ENCODE data around the gene SGCD.

Gene SGCD

DNA sequence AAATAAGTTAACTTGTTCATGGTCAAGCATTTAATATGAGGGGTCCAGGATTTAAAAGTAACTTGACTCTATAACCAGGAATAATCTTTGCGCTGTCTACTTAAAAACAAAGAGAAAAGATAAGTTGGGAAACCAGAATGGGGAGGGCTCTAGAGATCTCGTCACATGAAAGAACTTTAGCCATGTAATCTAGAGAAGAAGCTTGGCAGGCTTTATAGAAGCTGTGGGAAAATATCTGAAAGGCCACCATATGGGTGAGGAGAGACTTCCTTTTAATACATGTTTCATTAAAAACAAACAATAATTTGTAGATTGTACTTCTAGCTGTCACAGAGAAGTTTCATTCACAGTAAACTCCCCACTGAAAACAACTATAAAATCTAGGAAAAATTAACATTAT is 476.4 kb downstream of the SGCD start:
- no peak for ATAC-seq
- TF ChIP-seq PPARA (CRISPR knock-in tag; IDR thresholded peaks at IDR 0.05; ENCODE audit: borderline replicate concordance) (no peak), ZFP3 (CRISPR knock-in tag; IDR thresholded peaks at IDR 0.05) (no peak), RARB (CRISPR knock-in tag; IDR thresholded peaks at IDR 0.05) (no peak), ZNF70 (CRISPR knock-in tag; IDR thresholded peaks at IDR 0.05) (no peak), POU6F1 (CRISPR knock-in tag; IDR thresholded peaks at IDR 0.05; ENCODE audit: borderline replicate concordance, low read depth) (no peak), ARNTL (CRISPR knock-in tag; IDR thresholded peaks at IDR 0.05; ENCODE audit: borderline replicate concordance, low read depth) (no peak), ZNF8 (CRISPR knock-in tag; IDR thresholded peaks at IDR 0.05) (no peak), CREB5 (CRISPR knock-in tag; IDR thresholded peaks at IDR 0.05; ENCODE audit: low read depth) (no peak), BACH2 (CRISPR knock-in tag; IDR thresholded peaks at IDR 0.05; ENCODE audit: borderline replicate concordance) (no peak), OSR1 (CRISPR knock-in tag; IDR thresholded peaks at IDR 0.05) (no peak)
- TF ChIP-seq, protein P1, sequence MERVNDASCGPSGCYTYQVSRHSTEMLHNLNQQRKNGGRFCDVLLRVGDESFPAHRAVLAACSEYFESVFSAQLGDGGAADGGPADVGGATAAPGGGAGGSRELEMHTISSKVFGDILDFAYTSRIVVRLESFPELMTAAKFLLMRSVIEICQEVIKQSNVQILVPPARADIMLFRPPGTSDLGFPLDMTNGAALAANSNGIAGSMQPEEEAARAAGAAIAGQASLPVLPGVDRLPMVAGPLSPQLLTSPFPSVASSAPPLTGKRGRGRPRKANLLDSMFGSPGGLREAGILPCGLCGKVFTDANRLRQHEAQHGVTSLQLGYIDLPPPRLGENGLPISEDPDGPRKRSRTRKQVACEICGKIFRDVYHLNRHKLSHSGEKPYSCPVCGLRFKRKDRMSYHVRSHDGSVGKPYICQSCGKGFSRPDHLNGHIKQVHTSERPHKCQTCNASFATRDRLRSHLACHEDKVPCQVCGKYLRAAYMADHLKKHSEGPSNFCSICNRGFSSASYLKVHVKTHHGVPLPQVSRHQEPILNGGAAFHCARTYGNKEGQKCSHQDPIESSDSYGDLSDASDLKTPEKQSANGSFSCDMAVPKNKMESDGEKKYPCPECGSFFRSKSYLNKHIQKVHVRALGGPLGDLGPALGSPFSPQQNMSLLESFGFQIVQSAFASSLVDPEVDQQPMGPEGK (CRISPR knock-in tag; IDR thresholded peaks at IDR 0.05; ENCODE audit: borderline replicate concordance), result no peak
- TF ChIP-seq, protein P2, sequence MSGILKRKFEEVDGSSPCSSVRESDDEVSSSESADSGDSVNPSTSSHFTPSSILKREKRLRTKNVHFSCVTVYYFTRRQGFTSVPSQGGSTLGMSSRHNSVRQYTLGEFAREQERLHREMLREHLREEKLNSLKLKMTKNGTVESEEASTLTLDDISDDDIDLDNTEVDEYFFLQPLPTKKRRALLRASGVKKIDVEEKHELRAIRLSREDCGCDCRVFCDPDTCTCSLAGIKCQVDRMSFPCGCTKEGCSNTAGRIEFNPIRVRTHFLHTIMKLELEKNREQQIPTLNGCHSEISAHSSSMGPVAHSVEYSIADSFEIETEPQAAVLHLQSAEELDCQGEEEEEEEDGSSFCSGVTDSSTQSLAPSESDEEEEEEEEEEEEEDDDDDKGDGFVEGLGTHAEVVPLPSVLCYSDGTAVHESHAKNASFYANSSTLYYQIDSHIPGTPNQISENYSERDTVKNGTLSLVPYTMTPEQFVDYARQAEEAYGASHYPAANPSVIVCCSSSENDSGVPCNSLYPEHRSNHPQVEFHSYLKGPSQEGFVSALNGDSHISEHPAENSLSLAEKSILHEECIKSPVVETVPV (CRISPR knock-in tag; IDR thresholded peaks at IDR 0.05), result no peak

DNA sequence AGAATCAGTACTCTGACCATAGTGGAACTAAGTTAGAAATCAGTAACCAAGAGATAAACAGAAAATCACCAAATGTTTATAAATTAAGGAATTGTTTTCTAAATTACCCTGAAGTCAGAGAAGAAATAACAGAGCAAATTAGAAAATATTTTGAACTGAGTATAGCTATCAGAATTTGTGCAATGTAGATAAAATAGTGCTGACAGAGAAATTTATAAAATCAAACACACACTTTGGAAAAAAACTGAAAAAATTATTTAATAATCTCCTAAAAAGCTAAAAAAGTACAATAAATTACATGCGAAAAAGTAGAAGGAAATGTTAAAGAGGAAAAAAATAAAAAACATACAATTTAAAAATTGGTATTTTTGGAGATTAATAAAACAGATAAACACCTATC is 486.0 kb downstream of the SGCD start:
- TF ChIP-seq ZNF70 (CRISPR knock-in tag; IDR thresholded peaks at IDR 0.05) (no peak), PPARA (CRISPR knock-in tag; IDR thresholded peaks at IDR 0.05; ENCODE audit: borderline replicate concordance) (no peak), TOX (CRISPR knock-in tag; IDR thresholded peaks at IDR 0.05; ENCODE audit: borderline replicate concordance) (no peak)
- TF ChIP-seq, protein P1 (CRISPR knock-in tag; IDR thresholded peaks at IDR 0.05; ENCODE audit: borderline replicate concordance), result no peak
- no peak for ATAC-seq

GRCh38 chr5:156815988-156816599 is 489.1 kb downstream of the SGCD start:
- TF ChIP-seq ISL1 (CRISPR knock-in tag; IDR thresholded peaks at IDR 0.05) (no peak), ARNTL (CRISPR knock-in tag; IDR thresholded peaks at IDR 0.05; ENCODE audit: borderline replicate concordance, low read depth) (no peak), ZFP30 (CRISPR knock-in tag; IDR thresholded peaks at IDR 0.05) (no peak), RARB (CRISPR knock-in tag; IDR thresholded peaks at IDR 0.05) (no peak), SNAI2 (CRISPR knock-in tag; IDR thresholded peaks at IDR 0.05) (no peak), ZNF8 (CRISPR knock-in tag; IDR thresholded peaks at IDR 0.05) (no peak), ZC3H10 (CRISPR knock-in tag; IDR thresholded peaks at IDR 0.05) (no peak), GLIS3 (CRISPR knock-in tag; IDR thresholded peaks at IDR 0.05) (no peak)
- TF ChIP-seq, protein P2 (CRISPR knock-in tag; IDR thresholded peaks at IDR 0.05), result no peak
- TF ChIP-seq, protein P1 (CRISPR knock-in tag; IDR thresholded peaks at IDR 0.05; ENCODE audit: borderline replicate concordance), result no peak
- ATAC-seq, result no peak
